GM12891 (cell line): ENCODE results near the gene PRR15L.

Source experiments
- PAX5 ChIP-seq: IDR thresholded peaks from 2 replicates; pipeline ENCODE4 v1.6.1; 2011; ENCODE audit warnings: low read length, moderate library complexity, mild to moderate bottlenecking; ENCODE audit not compliant: insufficient read depth, severe bottlenecking
- POLR2A ChIP-seq: IDR thresholded peaks from 2 replicates; pipeline ENCODE4 v1.6.1; 2011; ENCODE audit warnings: low read depth, low read length, control low read depth
- POLR2AphosphoS5 ChIP-seq: IDR thresholded peaks from 2 replicates; pipeline ENCODE4 v1.6.1; 2011; ENCODE audit warnings: low read depth, low read length, control low read depth
- POU2F2 ChIP-seq: IDR thresholded peaks from 2 replicates; pipeline ENCODE4 v1.6.1; 2011; ENCODE audit warnings: low read depth, mild to moderate bottlenecking, control low read depth, low read length, moderate library complexity
- SPI1 ChIP-seq: IDR thresholded peaks from 2 replicates; pipeline ENCODE4 v1.6.1; 2011; ENCODE audit warnings: low read depth, low read length, control low read depth
- TAF1 ChIP-seq: IDR thresholded peaks from 2 replicates; pipeline ENCODE4 v1.6.1; 2011; ENCODE audit warnings: low read depth, low read length, control low read depth

GRCh38 chr17:47942096-47942510 lies 15.6 kb downstream of the PRR15L start:
- TF ChIP-seq POLR2A: no peak
- TF ChIP-seq POLR2AphosphoS5: no peak
- no peak for TF ChIP-seq TAF1
- TF ChIP-seq POU2F2: no peak
- TF ChIP-seq PAX5: no peak
- TF ChIP-seq SPI1: no peak
